Spleen (tissue), 13 donors: Measurements from ENCODE around the gene PPP1R17. TPM values are rescaled to one million over a fixed set of nuclear protein-coding genes. Genes with fewer than 3 reads are reported as not detected.

Source experiments
- DNase-seq: peaks from one replicate; pipeline ENCODE4 v3.0.0-alpha.2; 2020
- H3K27ac ChIP-seq, 8 donors: fragments of 200-600 bp; sonication (generic) in 7 of 8; 1 replicate in 4 of 8; 2 replicates in 4 of 8; pipeline versions ENCODE4 v1.5.0 to v1.8.0; 2016 to 2021; ENCODE audit warnings: inconsistent platforms in 4 of 8, mild to moderate bottlenecking in 4 of 8, moderate library complexity in 1 of 8
- H3K27me3 ChIP-seq, 7 donors: fragments of 200-600 bp; sonication (generic) in 6 of 7; replicated peaks in 1 of 7; 1 replicate in 4 of 7; 2 replicates in 3 of 7; pipeline versions ENCODE4 v1.5.0 to v1.8.0; 2016 to 2021; ENCODE audit warnings: inconsistent platforms in 3 of 7, mild to moderate bottlenecking in 1 of 7
- H3K36me3 ChIP-seq, 6 donors: fragments of 200-600 bp; sonication (generic) in 5 of 6; 1 replicate in 4 of 6; 2 replicates in 2 of 6; pipeline versions ENCODE4 v1.5.0 to v1.8.0; 2016 to 2021; ENCODE audit warnings: inconsistent platforms in 2 of 6
- H3K4me1 ChIP-seq, 6 donors: fragments of 200-600 bp; sonication (generic) in 5 of 6; 1 replicate in 3 of 6; 2 replicates in 3 of 6; pipeline versions ENCODE4 v1.5.0 to v1.8.0; 2016 to 2021; ENCODE audit warnings: inconsistent platforms in 3 of 6
- H3K4me3 ChIP-seq, 8 donors: fragments of 200-600 bp; sonication (generic) in 7 of 8; 1 replicate in 4 of 8; 2 replicates in 4 of 8; pipeline versions ENCODE4 v1.5.0 to v1.8.0; 2016 to 2021; ENCODE audit warnings: inconsistent platforms in 4 of 8, mild to moderate bottlenecking in 4 of 8, moderate library complexity in 2 of 8
- H3K9me3 ChIP-seq, 8 donors: fragments of 200-600 bp; sonication (generic) in 7 of 8; 1 replicate in 4 of 8; 2 replicates in 4 of 8; pipeline versions ENCODE4 v1.5.0 to v1.8.0; 2016 to 2021; ENCODE audit warnings: inconsistent platforms in 4 of 8
- CTCF ChIP-seq, 11 experiments: fragments of 200-600 bp in 7 of 11; fragments of 450-650 bp in 4 of 11; sonication (generic) in 4 of 11; IDR thresholded peaks in 8 of 11; conservative IDR thresholded peaks in 3 of 11; 1 replicate in 7 of 11; 2 replicates in 4 of 11; pipeline versions ENCODE4 v1.4.0 to v1.8.0; 2016 to 2021; ENCODE audit warnings: antibody characterized with exemption in 11 of 11, inconsistent platforms in 4 of 11, mild to moderate bottlenecking in 1 of 11
- POLR2A ChIP-seq, 3 donors: fragments of 450-650 bp; IDR thresholded peaks; one replicate each; pipeline ENCODE4 v1.5.1; 2017; ENCODE audit warnings: antibody characterized with exemption in 3 of 3, mild to moderate bottlenecking in 1 of 3
- POLR2AphosphoS5 ChIP-seq, 3 donors: sonication (generic); formaldehyde crosslinking; IDR thresholded peaks; one replicate each; pipeline ENCODE4 v1.5.1; 2017; ENCODE audit warnings: antibody characterized with exemption in 3 of 3
- WGBS, 5 donors: extraction: QIAGEN DNeasy Blood & Tissue Kit in 3 of 5; methylation state at CpG; one replicate each; pipeline versions ENCODE4 v1.1.5 to v1.1.7; 2013 to 2018; 5-methylcytosine and 5-hydroxymethylcytosine counted together
- intact Hi-C: fragments of 100-400 bp; cut with DNase I; formaldehyde crosslinking; loops from one replicate; pipeline ENCODE4 v1.15.0; 2023; ENCODE audit warnings: low total_unique reads
- long read RNA-seq, 2 donors: transcript quantifications; one replicate each; lab custom pipeline, GENCODE V29; 2026
- polyA plus RNA-seq, 3 donors: library from polyadenylated mRNA; stranded (reverse); fragments of 200-250 nt; gene quantifications; one replicate each; pipeline ENCODE4 v1.2.1, GENCODE V29; 2013
- total RNA-seq, 7 donors: library from RNA; depleted of rRNA in 3 of 7; stranded (reverse); fragments of >200 nt in 3 of 7; fragmentation: NEBNext Ultra II Directional in 4 of 7; extraction: Animal tissue kit (Norgen Biotek cat#: 25700) in 4 of 7; gene quantifications; one replicate each; pipeline versions ENCODE4 v1.1.0 to v1.2.1, GENCODE V29; 2016 to 2021
- donor health status: healthy with polysubstance abuse.
- donor health status: DM: no; HTN: no; CAD: no; lungs with moderate emphysema.
- donor health status: DM: no; HTN: no; CAD: no.
- donor health status: Bipolar disorder and iron deficiency.
- donor health status: healthy.
- donor health status: DM: no; HTN: no; CAD: no.
- donor health status: DM: yes; HTN: yes; CAD: no.

Gene PPP1R17
- under 1 TPM in 1 of 7 donors, not detected in 6; 0.40 TPM for total RNA-seq
- polyA plus RNA-seq: under 1 TPM in 1 of 3 donors, not detected in 2; 0.35 TPM
- long read RNA-seq, donor 1: 0 reads
- long read RNA-seq, donor 2: 0 reads

DNA sequence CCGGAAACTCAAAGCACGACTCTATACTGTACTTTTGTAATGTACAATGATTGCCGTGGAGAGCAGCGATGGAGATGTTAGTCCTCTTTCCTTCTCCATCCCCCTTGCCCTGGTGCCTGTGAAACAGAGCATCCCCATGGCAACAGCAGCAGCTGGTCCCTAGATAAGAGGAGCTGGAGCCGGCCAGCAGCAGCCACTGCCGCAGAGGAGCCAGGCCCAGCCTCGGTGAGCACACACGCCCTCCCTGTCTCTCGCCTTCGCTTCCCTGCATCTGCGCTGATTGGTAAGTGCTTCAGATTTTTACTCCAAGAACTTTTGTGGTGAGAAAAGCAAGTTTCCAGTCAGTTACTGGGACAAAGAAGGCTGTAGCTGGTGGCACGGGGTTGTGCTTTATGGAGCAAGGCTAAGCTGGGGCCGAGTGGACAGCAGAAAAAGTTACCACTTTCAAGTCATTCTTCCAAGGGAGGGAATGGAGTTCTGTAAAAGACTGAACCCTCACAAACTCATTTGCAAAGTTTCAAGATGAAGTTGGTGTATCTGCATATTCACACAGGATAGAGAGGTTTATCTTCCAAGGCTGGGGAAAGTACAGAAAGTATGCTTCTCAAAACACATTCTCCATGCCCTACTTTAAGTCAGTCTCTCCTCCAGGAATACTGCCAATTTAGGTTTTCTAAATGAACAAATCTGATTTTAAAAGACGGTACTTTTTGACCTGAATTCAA is at the start of gene PPP1R17:
Gene PPP1R17, plus strand, starts transcription at position 192 of the 725 bp plus-strand sequence. CDS start 5,227 bp downstream, outside the sequence.
- no peak within 1 kb of the TSS for H3K4me3 ChIP-seq
- no peaks in the 10 kb centered on the region for H3K9me3 ChIP-seq
- H3K36me3 ChIP-seq: no peaks in the 10 kb centered on the region
- no peak for TF ChIP-seq CTCF (IDR thresholded peaks at IDR 0.05 in 8 of 11, conservative IDR thresholded peaks at IDR 0.05 in 3 of 11)
- no peak for TF ChIP-seq POLR2A (IDR thresholded peaks at IDR 0.05)
- no peak for TF ChIP-seq POLR2AphosphoS5 (IDR thresholded peaks at IDR 0.05)
- DNase-seq: no peak
- H3K27me3 ChIP-seq: no peaks in the 10 kb centered on the region
- WGBS, 5 donors: 58 to 66% (median 62%) methylated on average over 14 of the region's 14 CpGs
- H3K27ac ChIP-seq: peak within 1 kb of the TSS in 2 of 8 donors; percentile 17 to 33
- peaks cover 0 to 17% (median 6%) of the 10 kb centered on the region in 6 donors for H3K4me1 ChIP-seq
- intact Hi-C loops: no loop called here

GRCh38 chr7:31640381-31640780 is 46.6 kb upstream of the PPP1R17 start:
- intact Hi-C loops: no loop called here
- 38 to 62% (median 45%) methylated on average over 3 of the region's 3 CpGs for WGBS, 5 donors
- H3K27ac ChIP-seq: peak overlapping the region in 1 of 8 donors; percentile 1

GRCh38 chr7:31642681-31643115 is 44.3 kb upstream of the PPP1R17 start:
- WGBS, 5 donors: 57 to 75% (median 65%) methylated on average over 4 to 5 of the region's 5 CpGs
- Histone ChIP-seq H3K36me3 (no peaks in the 10 kb centered on the region), H3K4me3 (no peak overlapping the region), H3K4me1 (no peaks in the 10 kb centered on the region), H3K27ac (no peak overlapping the region), H3K27me3 (no peaks in the 10 kb centered on the region), H3K9me3 (no peaks in the 10 kb centered on the region)
- intact Hi-C loops: no loop called here
- no peak for TF ChIP-seq POLR2AphosphoS5 (IDR thresholded peaks at IDR 0.05)
- TF ChIP-seq CTCF (IDR thresholded peaks at IDR 0.05 in 8 of 11, conservative IDR thresholded peaks at IDR 0.05 in 3 of 11): no peak
- no peak for TF ChIP-seq POLR2A (IDR thresholded peaks at IDR 0.05)
- no peak for DNase-seq

More at GRCh38 chr7:31640381-31640780, 46.6 kb upstream of the PPP1R17 start:
- Histone ChIP-seq H3K9me3 (no peaks in the 10 kb centered on the region), H3K36me3 (no peaks in the 10 kb centered on the region), H3K4me1 (no peaks in the 10 kb centered on the region), H3K27me3 (no peaks in the 10 kb centered on the region), H3K4me3 (no peak overlapping the region)
- DNase-seq: no peak
- TF ChIP-seq POLR2AphosphoS5 (IDR thresholded peaks at IDR 0.05): no peak
- no peak for TF ChIP-seq CTCF (IDR thresholded peaks at IDR 0.05 in 8 of 11, conservative IDR thresholded peaks at IDR 0.05 in 3 of 11)
- no peak for TF ChIP-seq POLR2A (IDR thresholded peaks at IDR 0.05)

- Histone ChIP-seq H3K27ac (no peak overlapping the region), H3K4me3 (no peak overlapping the region), H3K9me3 (no peaks in the 10 kb centered on the region), H3K27me3 (no peaks in the 10 kb centered on the region), H3K4me1 (peaks cover 0 to 3% (median 0%) of the 10 kb centered on the region in 6 donors), H3K36me3 (no peaks in the 10 kb centered on the region)
- intact Hi-C loops: no loop called here
- no peak for DNase-seq
- whole genome bisulfite sequencing, 5 donors: 87 to 95% (median 93%) methylated on average over 4 of the region's 4 CpGs
- TF ChIP-seq POLR2AphosphoS5 (IDR thresholded peaks at IDR 0.05) (no peak), POLR2A (IDR thresholded peaks at IDR 0.05) (no peak), CTCF (IDR thresholded peaks at IDR 0.05 in 8 of 11, conservative IDR thresholded peaks at IDR 0.05 in 3 of 11) (no peak)
Measured at GRCh38 chr7:31646942-31647341, 40.1 kb upstream of the PPP1R17 start.
